ENCODE measurements around the gene SCAF4.

DNA sequence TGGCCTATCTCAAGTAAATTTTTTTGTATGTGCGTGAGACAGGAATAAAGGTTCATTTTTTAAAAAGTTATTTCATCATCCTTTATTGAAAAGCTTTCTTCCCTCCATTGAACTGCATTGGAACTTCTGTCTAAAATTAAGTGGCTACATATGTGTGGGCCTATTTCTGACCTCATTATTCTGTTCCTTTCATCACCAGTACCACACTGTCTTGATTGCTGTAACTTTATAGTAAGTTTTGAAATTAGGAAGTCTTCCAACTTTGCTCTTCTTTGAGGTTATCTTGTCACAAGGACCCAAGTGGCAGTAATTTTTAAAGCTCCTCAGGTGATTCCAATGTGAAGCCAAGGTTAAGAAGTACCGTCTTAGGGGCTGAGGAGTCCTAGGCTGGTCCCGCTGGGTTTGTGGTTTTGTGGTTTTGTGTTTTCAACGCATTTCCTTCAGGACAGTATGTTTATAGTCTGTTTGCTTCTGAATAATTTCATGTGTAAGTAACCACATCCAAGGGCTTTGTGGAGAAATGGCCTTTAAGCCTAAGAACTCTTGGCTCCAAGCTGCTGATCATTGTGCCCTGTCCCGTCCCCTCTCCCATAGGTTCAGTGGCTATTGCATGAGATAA is 12.4 kb upstream of the SCAF4 start:
- TF ChIP-seq MEF2D (tag; conservative IDR thresholded peaks at IDR 0.05; ENCODE audit: low read depth) = no peak
- no peak for TF ChIP-seq CHD4 (IDR thresholded peaks at IDR 0.05; ENCODE audit: insufficient read depth, insufficient replicate concordance, low read depth, low read length, poor library complexity, severe bottlenecking)

Data from K562 (cell line).